GM21529 (cell line): Measurements from ENCODE around the gene CFAP100.

Experiments used
- ATAC-seq: cut with Tn5 transposase; IDR thresholded peaks from one replicate; pipeline ENCODE4 v1.9.1; 2021; ENCODE audit not compliant: unreplicated experiment

CFAP100 gene

DNA sequence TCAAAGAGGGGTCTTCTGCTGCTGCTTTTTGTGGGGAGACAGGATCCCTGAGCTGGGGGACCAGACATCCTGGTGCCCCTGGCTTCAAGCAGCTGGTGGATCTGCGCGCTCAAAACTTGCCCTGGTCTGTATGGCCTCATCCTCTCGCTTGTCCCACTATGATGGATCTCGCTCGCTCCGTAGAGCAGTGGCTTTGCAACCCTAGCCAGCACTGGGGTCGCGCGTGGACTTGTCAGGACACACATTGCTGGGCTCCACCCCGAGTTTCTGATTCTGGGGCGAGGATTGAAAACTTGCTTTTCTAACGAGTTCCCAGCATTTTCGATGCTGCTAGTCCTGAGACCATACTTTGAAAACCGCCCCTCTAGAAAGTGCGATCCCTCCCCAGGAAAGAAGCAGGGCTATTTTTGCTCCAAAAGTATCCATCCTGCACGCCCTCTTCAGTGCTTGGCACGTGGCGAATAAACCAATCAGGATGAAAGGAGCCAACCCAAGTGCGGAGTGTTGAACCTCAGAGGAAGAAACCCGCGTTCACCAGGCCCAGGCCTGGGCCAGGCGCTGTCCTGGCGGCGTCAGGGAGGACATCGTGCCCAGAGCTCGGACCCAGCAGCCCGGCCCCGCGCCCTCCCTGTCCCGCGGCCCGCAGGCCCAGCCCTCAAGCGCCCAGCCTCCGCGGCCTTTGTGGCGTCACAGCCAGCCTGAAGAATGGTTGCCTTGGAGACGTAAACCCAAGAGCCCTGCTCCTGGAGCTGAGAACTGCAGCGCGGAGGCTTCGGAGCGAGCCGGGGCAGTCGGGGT is at the start of gene CFAP100:
Gene CFAP100, plus strand, starts transcription at position 731 of the 798 bp plus-strand sequence. CDS start 1,092 bp downstream, outside the sequence.
- ATAC-seq, result no peak

DNA sequence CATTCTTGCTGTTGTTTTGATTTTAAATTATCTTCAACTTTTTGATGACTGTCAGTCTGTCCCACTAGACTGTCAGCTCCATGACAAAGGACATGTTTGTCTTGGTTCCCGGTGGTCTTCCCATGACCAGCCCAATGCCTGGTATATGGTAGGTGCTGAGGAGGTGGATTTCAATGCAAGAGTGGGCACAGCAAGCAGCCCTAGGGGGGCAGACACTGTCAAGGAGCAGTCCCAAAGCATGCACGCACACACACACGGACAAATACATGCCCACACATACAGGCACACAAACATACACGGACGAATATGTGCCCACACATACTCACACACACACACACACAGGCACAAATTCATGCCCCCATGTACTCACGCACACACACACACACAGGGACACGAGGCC is 49.5 kb upstream of the CFAP100 start:
- ATAC-seq, result no peak

- no peak for ATAC-seq
Measured at GRCh38 chr3:126345641-126346460, 48.9 kb upstream of the CFAP100 start.

GRCh38 chr3:126346466-126346865 is 48.2 kb upstream of the CFAP100 start:
- no peak for ATAC-seq

GRCh38 chr3:126347543-126348161 is 47.1 kb upstream of the CFAP100 start:
- no peak for ATAC-seq

- ATAC-seq, result no peak
Measured at GRCh38 chr3:126348308-126348920, 46.3 kb upstream of the CFAP100 start.

GRCh38 chr3:126349071-126349470 is 45.6 kb upstream of the CFAP100 start:
- no peak for ATAC-seq

- ATAC-seq, result no peak
Measured at GRCh38 chr3:126349611-126350501, 44.9 kb upstream of the CFAP100 start.

- no peak for ATAC-seq
Measured at GRCh38 chr3:126350502-126351085, 44.1 kb upstream of the CFAP100 start.

DNA sequence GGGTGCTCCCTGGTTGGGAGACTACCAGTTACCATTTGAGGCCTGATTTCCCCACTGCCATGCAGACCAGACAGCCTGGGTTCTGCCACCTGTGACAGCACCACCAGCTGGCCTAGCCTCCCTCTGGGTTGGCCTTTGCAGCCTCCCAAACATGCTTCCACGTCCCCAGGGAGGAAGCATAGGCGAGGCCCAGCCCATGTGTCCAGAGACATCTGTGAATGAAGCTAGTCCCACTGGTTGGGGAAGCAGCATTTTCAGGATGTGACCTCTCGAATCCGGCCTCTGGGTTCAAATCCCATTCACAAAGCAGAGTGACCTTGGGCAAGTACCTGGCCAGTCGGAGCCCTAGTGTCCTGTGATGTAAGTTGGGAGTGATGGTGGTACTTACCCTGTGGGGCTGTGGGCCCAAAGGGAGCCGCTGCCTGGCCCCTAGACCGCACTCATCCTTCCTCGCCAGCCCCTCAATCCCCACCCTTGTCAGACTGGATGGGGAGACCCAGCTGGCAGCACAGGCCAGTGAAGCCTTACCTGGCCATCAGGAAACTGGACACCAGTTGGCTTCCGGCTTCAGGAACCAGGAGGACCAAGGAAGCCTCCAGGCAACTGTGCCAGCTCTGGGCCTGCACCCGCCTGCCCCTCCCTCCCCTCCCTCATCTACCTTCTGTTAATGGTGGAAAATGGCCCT is 43.5 kb upstream of the CFAP100 start:
- no peak for ATAC-seq

DNA sequence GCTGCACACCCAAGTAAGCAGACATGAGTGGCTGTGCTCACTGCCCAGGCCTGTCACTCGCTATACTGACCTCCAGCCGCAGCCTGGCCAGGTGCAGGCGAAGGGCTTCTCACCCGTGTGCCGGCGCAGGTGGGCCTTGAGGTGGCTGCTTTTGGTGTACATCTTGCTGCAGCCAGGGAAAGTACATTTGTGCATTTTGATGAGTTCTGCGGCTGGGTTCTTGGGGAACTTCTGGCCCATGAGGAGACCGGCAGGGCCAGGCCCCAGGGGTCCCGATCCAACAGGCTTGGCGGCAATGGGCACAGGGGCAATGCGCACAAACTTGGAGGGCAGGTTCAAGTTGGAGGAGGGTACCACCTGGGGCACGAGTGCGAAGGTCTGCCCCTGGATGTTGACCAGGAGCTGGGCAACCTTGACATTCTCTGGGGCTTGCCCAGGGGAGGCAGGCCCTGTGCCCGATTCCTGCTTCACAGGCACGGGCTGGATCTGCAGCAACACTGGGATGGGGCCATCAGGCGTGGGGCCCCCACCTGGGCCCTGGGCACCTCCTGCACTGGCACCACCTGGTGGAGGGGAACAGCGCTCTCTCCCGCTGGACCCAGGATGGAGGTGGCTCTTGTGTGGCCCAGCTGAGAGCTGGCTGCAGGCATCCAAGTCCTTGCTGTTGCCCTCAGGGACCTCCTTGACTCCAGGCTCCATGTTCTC is 42.8 kb upstream of the CFAP100 start:
- no peak for ATAC-seq

- no peak for ATAC-seq
Measured at GRCh38 chr3:126352476-126353454, 41.9 kb upstream of the CFAP100 start.

DNA sequence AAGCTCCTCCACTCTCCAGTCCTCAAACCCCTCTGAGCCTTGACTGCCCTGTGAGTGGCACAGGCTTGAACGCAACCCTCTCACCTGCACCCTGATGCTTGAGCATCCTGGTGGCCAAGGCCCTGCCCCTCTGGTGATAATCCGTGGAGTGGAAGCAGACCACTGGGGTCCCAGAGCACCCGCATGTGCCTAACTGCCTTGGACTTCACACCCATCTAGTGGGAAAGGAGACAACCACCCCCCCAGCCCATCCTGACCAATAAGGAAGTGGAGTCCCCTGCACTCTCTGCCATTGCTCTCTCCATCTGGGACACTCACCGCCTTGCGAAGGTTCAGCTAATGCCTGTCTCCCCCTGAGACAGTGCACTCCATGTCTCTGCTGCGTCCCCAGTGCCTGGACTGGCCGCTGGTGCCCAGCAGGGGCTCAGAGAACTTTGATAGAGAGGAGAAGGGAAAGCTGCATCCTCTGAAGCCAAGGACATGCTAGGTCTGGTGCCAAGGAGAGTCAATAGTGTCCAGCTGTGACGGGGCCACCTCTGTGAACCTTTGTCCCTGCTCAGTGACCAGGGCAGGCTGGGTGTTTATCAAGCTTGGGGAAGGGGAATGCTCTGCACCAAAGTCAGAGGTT is 40.9 kb upstream of the CFAP100 start:
- ATAC-seq, result no peak

GRCh38 chr3:126354776-126355175 is 39.9 kb upstream of the CFAP100 start:
- ATAC-seq, result no peak

- no peak for ATAC-seq
Measured at GRCh38 chr3:126355251-126355650, 39.5 kb upstream of the CFAP100 start.

DNA sequence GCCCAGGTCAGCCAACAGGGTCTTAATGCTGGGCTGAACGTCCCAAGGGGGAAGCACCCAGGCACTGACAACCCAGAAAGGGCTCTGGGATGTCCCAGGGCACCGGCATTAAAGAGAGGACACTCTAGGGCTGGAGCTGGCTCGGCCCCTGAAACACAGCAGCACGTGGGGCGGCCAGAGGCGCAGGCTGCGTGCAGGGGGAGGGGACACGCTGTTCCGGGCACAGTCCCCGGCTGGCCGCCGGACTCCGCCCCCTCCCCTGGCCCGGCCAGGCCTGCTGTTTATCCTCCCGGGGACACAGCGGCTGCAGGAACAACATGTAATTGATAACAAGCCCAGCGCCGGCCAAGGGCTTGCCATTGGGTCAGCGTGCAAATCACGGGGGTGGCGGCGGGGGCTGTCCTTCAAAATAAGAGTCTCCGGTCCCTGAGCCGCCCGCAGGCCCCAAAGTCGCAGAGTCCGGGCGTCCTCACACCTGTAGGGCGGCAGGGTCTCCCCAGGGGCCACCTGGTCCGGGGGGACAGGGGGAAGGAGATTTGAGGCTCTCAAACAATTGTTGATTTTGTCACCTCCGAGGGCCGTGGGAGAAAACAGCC is 38.8 kb upstream of the CFAP100 start:
- no peak for ATAC-seq
